ENCODE data around the gene TREH. TPM values are rescaled to one million over a fixed set of nuclear protein-coding genes. Genes with fewer than 3 reads are reported as not detected.

TREH gene
- total RNA-seq, 1 experiment from 2014 or later, result 0.15 TPM

DNA sequence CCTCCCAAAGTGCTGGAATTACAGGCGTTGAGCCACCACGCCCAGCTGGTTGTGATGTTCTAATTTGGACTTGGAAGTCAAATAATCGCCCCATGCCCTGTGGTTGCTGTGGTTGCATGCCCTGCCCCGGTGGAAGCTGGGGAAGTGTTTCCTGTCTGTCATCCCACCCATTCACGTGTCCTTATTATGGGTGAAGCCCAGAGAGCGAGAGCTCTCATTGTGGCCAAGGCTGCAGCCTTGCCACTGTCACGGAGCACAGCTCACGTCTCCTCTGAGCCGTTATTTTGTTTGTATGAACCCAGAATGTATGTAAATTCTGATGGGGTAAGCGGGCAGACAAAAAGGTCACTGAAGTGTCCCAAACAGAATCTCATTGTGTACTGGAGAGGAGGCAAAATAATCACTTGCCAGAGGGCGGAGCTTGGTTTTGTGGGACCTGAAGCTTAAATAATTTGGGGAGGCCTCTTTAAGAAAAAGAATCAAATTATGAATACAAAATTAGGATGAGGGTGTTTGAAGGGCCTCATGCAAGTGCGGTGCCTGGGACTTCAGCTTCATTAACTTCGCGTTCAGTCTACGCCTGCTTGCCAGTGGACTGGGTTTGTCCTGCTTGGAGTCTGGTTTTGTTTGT is 25.8 kb upstream of the TREH start:
- DNase-seq (ENCODE audit: low read depth, low spot score) (no peak), ATAC-seq (no peak)
- ChIA-PET CTCF (interaction anchor here (0.9 kb wide), 1 partner anchor 15 kb away, joined by 3 read pairs; no protein-coding TSS in a partner anchor), POLR2A (no interaction called here), RAD21 (ENCODE audit: low non-redundant PET in 1 of 2, low total read pairs in 2 of 2, uncharacterized antibody in 2 of 2, unreplicated experiment in 2 of 2) (interaction anchor here in 1 of 2 experiments (0.8 kb wide), 1 partner anchor 209 kb away, joined by 3 read pairs; no protein-coding TSS in a partner anchor)
- Histone ChIP-seq H3K9ac (ENCODE audit: low read length) (no peak overlapping the region), H3K4me3 (replicated peaks in 1 of 2; ENCODE audit: low read depth in 1 of 2, low read length in 2 of 2) (no peak overlapping the region), H3K27ac (ENCODE audit: low read depth, low read length) (no peak overlapping the region), H3K79me2 (ENCODE audit: insufficient read depth, low read length) (no peaks in the 10 kb centered on the region), H3K4me2 (ENCODE audit: low read length) (no peak overlapping the region), H3K27me3 (ENCODE audit: insufficient read depth, low read length) (no peaks in the 10 kb centered on the region), H4K20me1 (ENCODE audit: insufficient read depth) (no peaks in the 10 kb centered on the region), H3K9me2 (ENCODE audit: insufficient read depth) (no peaks in the 10 kb centered on the region), H3K4me1 (ENCODE audit: control insufficient read depth in 1 of 2, insufficient read depth in 2 of 2, low read length in 2 of 2) (peaks cover 0 to 3% of the 10 kb centered on the region in 2 experiments; a peak in 2 of 4 replicates), H2AFZ (ENCODE audit: low read depth, low read length, poor library complexity, severe bottlenecking) (no peak overlapping the region), H3K36me3 (ENCODE audit: control insufficient read depth in 1 of 2, insufficient read depth in 2 of 2, low read length in 2 of 2) (no peaks in the 10 kb centered on the region), H3K9me3 (ENCODE audit: control insufficient read depth in 1 of 2, insufficient read depth in 1 of 2, low read depth in 1 of 2, low read length in 2 of 2) (no peaks in the 10 kb centered on the region)
- TF ChIP-seq CBX3 (IDR thresholded peaks at IDR 0.05; ENCODE audit: low read depth) (no peak), SIN3A (IDR thresholded peaks at IDR 0.05; ENCODE audit: low read depth) (no peak), ELF1 (IDR thresholded peaks at IDR 0.05; ENCODE audit: borderline replicate concordance, low read depth) (no peak), SRF (IDR thresholded peaks at IDR 0.05; ENCODE audit: low read depth) (no peak), ZNF274 (IDR thresholded peaks at IDR 0.05; ENCODE audit: low read depth, low read length) (no peak), ZFX (IDR thresholded peaks at IDR 0.05) (no peak), CEBPB (IDR thresholded peaks at IDR 0.05; ENCODE audit: low read depth) (no peak), POLR2A (IDR thresholded peaks at IDR 0.05; ENCODE audit: borderline replicate concordance, extremely low read depth, insufficient read depth, insufficient read length) (no peak), RAD21 (IDR thresholded peaks at IDR 0.05; ENCODE audit: low read depth) (no peak), EGR1 (IDR thresholded peaks at IDR 0.05; ENCODE audit: low read depth) (no peak), TCF7L2 (IDR thresholded peaks at IDR 0.05; ENCODE audit: borderline replicate concordance, extremely low read depth, insufficient read depth, insufficient read length) (no peak)
- TF ChIP-seq, protein P1, sequence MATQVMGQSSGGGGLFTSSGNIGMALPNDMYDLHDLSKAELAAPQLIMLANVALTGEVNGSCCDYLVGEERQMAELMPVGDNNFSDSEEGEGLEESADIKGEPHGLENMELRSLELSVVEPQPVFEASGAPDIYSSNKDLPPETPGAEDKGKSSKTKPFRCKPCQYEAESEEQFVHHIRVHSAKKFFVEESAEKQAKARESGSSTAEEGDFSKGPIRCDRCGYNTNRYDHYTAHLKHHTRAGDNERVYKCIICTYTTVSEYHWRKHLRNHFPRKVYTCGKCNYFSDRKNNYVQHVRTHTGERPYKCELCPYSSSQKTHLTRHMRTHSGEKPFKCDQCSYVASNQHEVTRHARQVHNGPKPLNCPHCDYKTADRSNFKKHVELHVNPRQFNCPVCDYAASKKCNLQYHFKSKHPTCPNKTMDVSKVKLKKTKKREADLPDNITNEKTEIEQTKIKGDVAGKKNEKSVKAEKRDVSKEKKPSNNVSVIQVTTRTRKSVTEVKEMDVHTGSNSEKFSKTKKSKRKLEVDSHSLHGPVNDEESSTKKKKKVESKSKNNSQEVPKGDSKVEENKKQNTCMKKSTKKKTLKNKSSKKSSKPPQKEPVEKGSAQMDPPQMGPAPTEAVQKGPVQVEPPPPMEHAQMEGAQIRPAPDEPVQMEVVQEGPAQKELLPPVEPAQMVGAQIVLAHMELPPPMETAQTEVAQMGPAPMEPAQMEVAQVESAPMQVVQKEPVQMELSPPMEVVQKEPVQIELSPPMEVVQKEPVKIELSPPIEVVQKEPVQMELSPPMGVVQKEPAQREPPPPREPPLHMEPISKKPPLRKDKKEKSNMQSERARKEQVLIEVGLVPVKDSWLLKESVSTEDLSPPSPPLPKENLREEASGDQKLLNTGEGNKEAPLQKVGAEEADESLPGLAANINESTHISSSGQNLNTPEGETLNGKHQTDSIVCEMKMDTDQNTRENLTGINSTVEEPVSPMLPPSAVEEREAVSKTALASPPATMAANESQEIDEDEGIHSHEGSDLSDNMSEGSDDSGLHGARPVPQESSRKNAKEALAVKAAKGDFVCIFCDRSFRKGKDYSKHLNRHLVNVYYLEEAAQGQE (IDR thresholded peaks at IDR 0.05; ENCODE audit: low read depth), result no peak
- TF ChIP-seq, protein P2, sequence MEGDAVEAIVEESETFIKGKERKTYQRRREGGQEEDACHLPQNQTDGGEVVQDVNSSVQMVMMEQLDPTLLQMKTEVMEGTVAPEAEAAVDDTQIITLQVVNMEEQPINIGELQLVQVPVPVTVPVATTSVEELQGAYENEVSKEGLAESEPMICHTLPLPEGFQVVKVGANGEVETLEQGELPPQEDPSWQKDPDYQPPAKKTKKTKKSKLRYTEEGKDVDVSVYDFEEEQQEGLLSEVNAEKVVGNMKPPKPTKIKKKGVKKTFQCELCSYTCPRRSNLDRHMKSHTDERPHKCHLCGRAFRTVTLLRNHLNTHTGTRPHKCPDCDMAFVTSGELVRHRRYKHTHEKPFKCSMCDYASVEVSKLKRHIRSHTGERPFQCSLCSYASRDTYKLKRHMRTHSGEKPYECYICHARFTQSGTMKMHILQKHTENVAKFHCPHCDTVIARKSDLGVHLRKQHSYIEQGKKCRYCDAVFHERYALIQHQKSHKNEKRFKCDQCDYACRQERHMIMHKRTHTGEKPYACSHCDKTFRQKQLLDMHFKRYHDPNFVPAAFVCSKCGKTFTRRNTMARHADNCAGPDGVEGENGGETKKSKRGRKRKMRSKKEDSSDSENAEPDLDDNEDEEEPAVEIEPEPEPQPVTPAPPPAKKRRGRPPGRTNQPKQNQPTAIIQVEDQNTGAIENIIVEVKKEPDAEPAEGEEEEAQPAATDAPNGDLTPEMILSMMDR (IDR thresholded peaks at IDR 0.05 in 2 of 3, conservative IDR thresholded peaks at IDR 0.05 in 1 of 3; ENCODE audit: borderline replicate concordance in 1 of 3, insufficient read depth in 1 of 3, low read depth in 2 of 3, low read length in 2 of 3), result no peak
- TF ChIP-seq, protein P3, sequence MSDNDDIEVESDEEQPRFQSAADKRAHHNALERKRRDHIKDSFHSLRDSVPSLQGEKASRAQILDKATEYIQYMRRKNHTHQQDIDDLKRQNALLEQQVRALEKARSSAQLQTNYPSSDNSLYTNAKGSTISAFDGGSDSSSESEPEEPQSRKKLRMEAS (IDR thresholded peaks at IDR 0.05), result no peak
- no TSS peak for BruUV-seq (replicated peaks)
- intact Hi-C loops (cut with micrococcal nuclease), result no loop called here
